ENCODE results near the gene EIF4G3.

EIF4G3 gene

GRCh38 chr1:20829946-20830345, 346.8 kb downstream of the EIF4G3 start:
- Histone ChIP-seq H3K27me3 (replicated peaks) (no peaks in the 10 kb centered on the region), H3K36me3 (replicated peaks) (peaks cover 5% of the 10 kb centered on the region), H3K27ac (no peak overlapping the region), H3K4me3 (ENCODE audit: low read depth, low read length) (no peak overlapping the region)
- in situ Hi-C loops (cut with HindIII; ENCODE audit: low pct_ligation_motif_present, low sequenced_read_pairs): no loop called here
- no peak for DNase-seq
- no peak for TF ChIP-seq CTCF (IDR thresholded peaks at IDR 0.05; ENCODE audit: low read depth, low read length, missing control alignments)

GRCh38 chr1:20829531-20829930, 347.2 kb downstream of the EIF4G3 start:
- no peak overlapping the region for H3K27ac ChIP-seq
- no peak for TF ChIP-seq CTCF (IDR thresholded peaks at IDR 0.05; ENCODE audit: low read depth, low read length, missing control alignments)
- DNase-seq: no peak
- no peaks in the 10 kb centered on the region for H3K27me3 ChIP-seq (replicated peaks)
- peaks cover 9% of the 10 kb centered on the region for H3K36me3 ChIP-seq (replicated peaks)
- in situ Hi-C loops (cut with HindIII; ENCODE audit: low pct_ligation_motif_present, low sequenced_read_pairs): no loop called here
- no peak overlapping the region for H3K4me3 ChIP-seq (ENCODE audit: low read depth, low read length)

GRCh38 chr1:20823845-20824244, 352.9 kb downstream of the EIF4G3 start:
- Histone ChIP-seq H3K36me3 (replicated peaks) (peaks cover 14% of the 10 kb centered on the region), H3K4me3 (ENCODE audit: low read depth, low read length) (no peak overlapping the region), H3K27ac (no peak overlapping the region), H3K27me3 (replicated peaks) (no peaks in the 10 kb centered on the region)
- in situ Hi-C loops (cut with HindIII; ENCODE audit: low pct_ligation_motif_present, low sequenced_read_pairs): no loop called here
- TF ChIP-seq CTCF (IDR thresholded peaks at IDR 0.05; ENCODE audit: low read depth, low read length, missing control alignments): no peak
- DNase-seq: no peak

- Histone ChIP-seq H3K4me3 (ENCODE audit: low read depth, low read length) (no peak overlapping the region), H3K36me3 (replicated peaks) (peaks cover 15% of the 10 kb centered on the region), H3K27me3 (replicated peaks) (no peaks in the 10 kb centered on the region), H3K27ac (no peak overlapping the region)
- TF ChIP-seq CTCF (IDR thresholded peaks at IDR 0.05; ENCODE audit: low read depth, low read length, missing control alignments): no peak
- DNase-seq: no peak
- in situ Hi-C loops (cut with HindIII; ENCODE audit: low pct_ligation_motif_present, low sequenced_read_pairs): no loop called here
Measured at GRCh38 chr1:20821466-20821865, 355.2 kb downstream of the EIF4G3 start.

GRCh38 chr1:20819818-20820217, 356.9 kb downstream of the EIF4G3 start:
- no peak for TF ChIP-seq CTCF (IDR thresholded peaks at IDR 0.05; ENCODE audit: low read depth, low read length, missing control alignments)
- Histone ChIP-seq H3K4me3 (ENCODE audit: low read depth, low read length) (no peak overlapping the region), H3K36me3 (replicated peaks) (peaks cover 13% of the 10 kb centered on the region), H3K27ac (no peak overlapping the region), H3K27me3 (replicated peaks) (no peaks in the 10 kb centered on the region)
- no peak for DNase-seq
- in situ Hi-C loops (cut with HindIII; ENCODE audit: low pct_ligation_motif_present, low sequenced_read_pairs): no loop called here

- Histone ChIP-seq H3K4me3 (ENCODE audit: low read depth, low read length) (no peak overlapping the region), H3K27me3 (replicated peaks) (no peaks in the 10 kb centered on the region), H3K36me3 (replicated peaks) (peaks cover 19% of the 10 kb centered on the region), H3K27ac (no peak overlapping the region)
- in situ Hi-C loops (cut with HindIII; ENCODE audit: low pct_ligation_motif_present, low sequenced_read_pairs): no loop called here
- no peak for TF ChIP-seq CTCF (IDR thresholded peaks at IDR 0.05; ENCODE audit: low read depth, low read length, missing control alignments)
- DNase-seq: no peak
Measured at GRCh38 chr1:20814534-20814871, 362.2 kb downstream of the EIF4G3 start.

Measured in brain microvascular endothelial cell (primary cell).